DMS153 (cell line): Measurements from ENCODE around the gene KPTN.

ENCODE experiments used
- DNase-seq: peaks from one replicate; lab custom pipeline; 2025; lab: John Stamatoyannopoulos, UW

The KPTN gene

DNA sequence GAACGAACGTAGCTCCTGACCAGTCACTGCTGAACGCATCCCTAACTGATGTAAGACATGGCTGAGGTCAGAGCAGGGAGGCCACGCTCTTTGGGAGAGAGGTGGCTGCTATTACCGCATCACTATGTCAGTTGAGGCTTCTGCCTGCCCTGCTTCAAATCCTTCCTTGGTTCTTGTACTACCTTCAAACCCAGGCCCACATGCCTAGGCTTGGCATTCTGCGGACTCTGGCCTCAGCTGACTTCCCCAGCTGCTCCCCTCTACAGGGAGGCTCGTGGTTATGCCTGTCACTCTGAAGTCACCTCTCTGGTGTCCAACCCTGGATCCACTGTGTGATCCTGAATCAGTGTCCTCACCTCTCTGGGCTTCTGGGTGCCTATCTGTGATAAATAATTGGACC lies 49.9 kb downstream of the KPTN start:
- DNase-seq: no peak

GRCh38 chr19:47433121-47433520 lies 50.9 kb downstream of the KPTN start:
- DNase-seq: no peak

GRCh38 chr19:47432499-47432898 lies 51.5 kb downstream of the KPTN start:
- no peak for DNase-seq

- no peak for DNase-seq
Observed at GRCh38 chr19:47432091-47432490, 51.9 kb downstream of the KPTN start.

DNA sequence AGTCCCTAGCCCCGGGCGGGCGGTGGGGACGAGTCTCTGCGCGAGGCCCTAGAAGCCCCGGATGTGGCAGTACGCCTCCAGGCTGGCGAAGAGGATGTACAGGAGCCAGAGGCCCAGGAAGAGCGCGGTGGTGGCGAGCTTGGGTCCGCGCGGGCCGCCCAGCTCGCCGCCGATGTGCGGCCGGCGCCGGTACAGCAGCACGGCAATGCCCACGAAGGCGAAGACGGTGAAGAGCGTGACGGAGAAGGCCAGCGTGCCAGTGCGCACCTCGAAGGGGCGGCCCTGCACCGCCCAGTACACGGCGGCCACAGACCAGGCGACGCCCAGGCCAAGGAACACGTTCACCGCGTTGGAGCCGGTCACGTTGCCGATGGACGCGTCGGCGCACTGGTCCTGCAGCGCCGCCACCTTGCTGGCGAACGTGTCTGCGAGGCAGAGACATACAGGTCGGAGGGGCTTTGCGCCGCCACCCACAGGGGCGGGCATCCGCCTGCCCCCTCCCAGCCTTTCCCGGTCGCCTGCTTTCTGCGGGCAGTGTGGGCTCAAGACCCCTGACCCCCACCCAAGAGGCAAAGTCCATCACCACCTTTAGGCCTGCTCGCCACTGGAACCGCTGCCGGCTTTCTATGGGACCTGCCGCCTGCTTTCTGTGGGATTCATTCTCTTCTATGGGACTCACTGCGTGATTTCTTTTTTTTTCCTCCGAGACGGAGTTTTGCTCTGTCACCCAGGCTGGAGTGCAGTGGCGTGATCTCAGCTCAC lies 53.8 kb downstream of the KPTN start:
- peak; percentile 69 for DNase-seq

- no peak for DNase-seq
Observed at GRCh38 chr19:47429140-47429793, 54.8 kb downstream of the KPTN start.

DNA sequence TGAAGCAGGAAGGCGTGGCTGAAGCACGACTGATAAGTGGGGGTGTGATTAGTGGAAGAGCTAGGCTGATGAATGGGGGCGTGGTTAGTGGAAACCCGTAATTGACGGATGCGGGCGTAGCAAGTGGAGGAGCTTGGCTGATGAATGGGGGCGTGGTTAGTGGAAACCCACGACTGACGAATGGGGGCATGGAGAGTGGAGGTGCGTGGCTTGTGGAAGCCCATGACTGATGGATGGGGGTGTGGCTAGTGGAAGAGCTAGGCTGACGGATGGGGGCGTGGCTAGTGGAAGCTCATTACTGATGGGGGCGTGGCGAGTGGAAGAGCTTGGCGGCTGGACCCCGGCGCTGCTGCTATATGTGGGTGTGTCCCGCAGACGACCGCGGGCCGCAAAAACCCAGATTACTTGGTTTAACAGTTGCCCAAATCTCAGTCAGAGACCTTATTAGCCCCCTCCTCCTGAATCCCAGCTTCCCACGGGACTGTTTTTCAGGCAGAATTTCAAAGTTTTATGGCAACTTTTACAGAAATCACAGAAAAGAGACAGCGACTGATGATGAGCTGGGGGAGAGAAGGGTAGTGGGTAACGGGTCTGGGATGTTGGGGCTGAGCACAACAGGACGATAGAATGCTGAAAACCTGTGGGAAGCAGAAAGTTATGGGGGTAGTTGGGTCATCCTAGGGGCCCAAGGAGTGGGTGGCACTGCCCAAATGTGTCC lies 55.7 kb downstream of the KPTN start:
- peak; percentile 98 for DNase-seq

GRCh38 chr19:47427241-47428176 lies 56.5 kb downstream of the KPTN start:
- DNase-seq: peak; percentile 71
